ENCODE results near the gene SLC39A1.

Gene SLC39A1

GRCh38 chr1:153951801-153952200 is 11.5 kb downstream of the SLC39A1 start:
- no peaks in the 10 kb centered on the region for H3K27me3 ChIP-seq (replicated peaks)
- in situ Hi-C loops (cut with HindIII; ENCODE audit: low pct_ligation_motif_present, low sequenced_read_pairs): no loop called here
- peaks cover 51% of the 10 kb centered on the region for H3K36me3 ChIP-seq (replicated peaks)
- H3K27ac ChIP-seq: no peak overlapping the region
- H3K4me3 ChIP-seq (ENCODE audit: low read depth, low read length): no peak overlapping the region
- TF ChIP-seq CTCF (IDR thresholded peaks at IDR 0.05; ENCODE audit: low read depth, low read length, missing control alignments): no peak
- no peak for DNase-seq

- Histone ChIP-seq H3K27me3 (replicated peaks) (no peaks in the 10 kb centered on the region), H3K4me3 (ENCODE audit: low read depth, low read length) (no peak overlapping the region), H3K27ac (no peak overlapping the region), H3K36me3 (replicated peaks) (peaks cover 51% of the 10 kb centered on the region)
- no peak for TF ChIP-seq CTCF (IDR thresholded peaks at IDR 0.05; ENCODE audit: low read depth, low read length, missing control alignments)
- in situ Hi-C loops (cut with HindIII; ENCODE audit: low pct_ligation_motif_present, low sequenced_read_pairs): no loop called here
- DNase-seq: no peak
Observed at GRCh38 chr1:153951183-153951582, 12.2 kb downstream of the SLC39A1 start.

- Histone ChIP-seq H3K36me3 (replicated peaks) (peaks cover 37% of the 10 kb centered on the region), H3K27ac (peak within 1 kb of the TSS; percentile 81), H3K27me3 (replicated peaks) (no peaks in the 10 kb centered on the region), H3K4me3 (ENCODE audit: low read depth, low read length) (peak within 1 kb of the TSS; percentile 79)
- DNase-seq: no peak
- TF ChIP-seq CTCF (IDR thresholded peaks at IDR 0.05; ENCODE audit: low read depth, low read length, missing control alignments): peak; percentile 84
- in situ Hi-C loops (cut with HindIII; ENCODE audit: low pct_ligation_motif_present, low sequenced_read_pairs): no loop called here
Observed at GRCh38 chr1:153946622-153947241, 16.6 kb downstream of the SLC39A1 start, which contains the start of gene DENND4B. Gene DENND4B (minus strand): TSS chr1:153946718. CDS start chr1:153944374, 2,344 bp downstream.

GRCh38 chr1:153945795-153946621 is 17.3 kb downstream of the SLC39A1 start:
- Histone ChIP-seq H3K27ac (peak overlapping the region; percentile 81), H3K36me3 (replicated peaks) (peaks cover 29% of the 10 kb centered on the region)

GRCh38 chr1:153945131-153945794 is 18.1 kb downstream of the SLC39A1 start:
- DNase-seq: no peak
- H3K27ac ChIP-seq: peak overlapping the region; percentile 81
- H3K27me3 ChIP-seq (replicated peaks): no peaks in the 10 kb centered on the region
- in situ Hi-C loops (cut with HindIII; ENCODE audit: low pct_ligation_motif_present, low sequenced_read_pairs): no loop called here
- peaks cover 24% of the 10 kb centered on the region for H3K36me3 ChIP-seq (replicated peaks)
- TF ChIP-seq CTCF (IDR thresholded peaks at IDR 0.05; ENCODE audit: low read depth, low read length, missing control alignments): no peak
- peak overlapping the region; percentile 79 for H3K4me3 ChIP-seq (ENCODE audit: low read depth, low read length)

More at GRCh38 chr1:153945795-153946621, 17.3 kb downstream of the SLC39A1 start:
- TF ChIP-seq CTCF (IDR thresholded peaks at IDR 0.05; ENCODE audit: low read depth, low read length, missing control alignments): no peak
- H3K4me3 ChIP-seq (ENCODE audit: low read depth, low read length): peak overlapping the region; percentile 79
- in situ Hi-C loops (cut with HindIII; ENCODE audit: low pct_ligation_motif_present, low sequenced_read_pairs): no loop called here
- H3K27me3 ChIP-seq (replicated peaks): no peaks in the 10 kb centered on the region
- no peak for DNase-seq

Data from brain microvascular endothelial cell (primary cell).